HepG2 (cell line): Measurements from ENCODE around the gene GRAMD1A.
"Not testable (repeated sequence)": the region's sequence is repeated elsewhere in the genome, so short reads cannot be mapped to it uniquely, and the experiment has no call there.

Source experiments
- ATRX ChIP-seq: sonication (generic); formaldehyde crosslinking; IDR thresholded peaks from 2 replicates; pipeline ENCODE4 v1.4.0; 2020; ENCODE audit warnings: missing genetic modification reagents, borderline replicate concordance
- CCAR2 ChIP-seq: fragments of 200-400 bp; formaldehyde crosslinking; optimal IDR thresholded peaks from 2 replicates; pipeline ENCODE3; 2018; ENCODE audit warnings: low read depth, mild to moderate bottlenecking, low read length, moderate library complexity
- EP300 ChIP-seq, 3 experiments: sonication (generic) in 1 of 3; formaldehyde crosslinking in 1 of 3; IDR thresholded peaks; 2 replicates each; pipeline versions ENCODE4 v1.5.1 to v1.6.1; 2011 to 2020; ENCODE audit warnings: low read depth in 2 of 3, low read length in 2 of 3, borderline replicate concordance in 1 of 3, improper control_type of control experiment in 1 of 3, mild to moderate bottlenecking in 1 of 3, missing genetic modification reagents in 1 of 3, moderate library complexity in 1 of 3
- FLYWCH1 ChIP-seq: sonication (generic); formaldehyde crosslinking; IDR thresholded peaks from 2 replicates; pipeline ENCODE4 v1.8.1; 2023; ENCODE audit warnings: mild to moderate bottlenecking, missing genetic modification reagents
- NR2C2 ChIP-seq: sonication (generic); formaldehyde crosslinking; IDR thresholded peaks from 2 replicates; pipeline ENCODE4 v1.4.0; 2020; ENCODE audit warnings: missing genetic modification reagents, mild to moderate bottlenecking, moderate library complexity, borderline replicate concordance
- PAX8 ChIP-seq: sonication (generic); formaldehyde crosslinking; IDR thresholded peaks from 2 replicates; pipeline ENCODE4 v1.8.0; 2022; ENCODE audit warnings: mild to moderate bottlenecking, missing genetic modification reagents, borderline replicate concordance
- PHB2 ChIP-seq: fragments of 450-650 bp; IDR thresholded peaks from 2 replicates; pipeline ENCODE4 v1.6.1; 2018; ENCODE audit not compliant: partially characterized antibody
- SIX4 ChIP-seq: sonication (generic); formaldehyde crosslinking; IDR thresholded peaks from 2 replicates; pipeline ENCODE4 v1.4.0; 2020; ENCODE audit warnings: missing genetic modification reagents
- ZIK1 ChIP-seq: sonication (generic); formaldehyde crosslinking; IDR thresholded peaks from 2 replicates; pipeline ENCODE4 v1.5.0; 2020; ENCODE audit warnings: mild to moderate bottlenecking, low read depth, missing genetic modification reagents, borderline replicate concordance
- ZSCAN31 ChIP-seq: sonication (generic); formaldehyde crosslinking; IDR thresholded peaks from 2 replicates; pipeline ENCODE4 v1.5.0; 2020; ENCODE audit warnings: low read depth, mild to moderate bottlenecking, missing genetic modification reagents
- ZZZ3 ChIP-seq: sonication (generic); formaldehyde crosslinking; IDR thresholded peaks from 2 replicates; pipeline ENCODE4 v1.4.0; 2020; ENCODE audit warnings: missing genetic modification reagents, mild to moderate bottlenecking, borderline replicate concordance
- TF ChIP-seq, protein P1 (sequence below): sonication (generic); formaldehyde crosslinking; IDR thresholded peaks from 2 replicates; pipeline ENCODE4 v1.5.0; 2020; ENCODE audit warnings: mild to moderate bottlenecking, missing genetic modification reagents, moderate library complexity
- TF ChIP-seq, protein P2 (sequence below), 2 experiments: IDR thresholded peaks; 2 replicates each; pipeline ENCODE4 v1.6.1; 2011 to 2012; ENCODE audit warnings: low read length in 2 of 2, borderline replicate concordance in 1 of 2, low read depth in 1 of 2, mild to moderate bottlenecking in 1 of 2, moderate library complexity in 1 of 2
- TF ChIP-seq, protein P3 (sequence below): IDR thresholded peaks from 2 replicates; pipeline ENCODE4 v1.4.0; 2020; ENCODE audit warnings: mild to moderate bottlenecking, missing genetic modification reagents

DNA sequence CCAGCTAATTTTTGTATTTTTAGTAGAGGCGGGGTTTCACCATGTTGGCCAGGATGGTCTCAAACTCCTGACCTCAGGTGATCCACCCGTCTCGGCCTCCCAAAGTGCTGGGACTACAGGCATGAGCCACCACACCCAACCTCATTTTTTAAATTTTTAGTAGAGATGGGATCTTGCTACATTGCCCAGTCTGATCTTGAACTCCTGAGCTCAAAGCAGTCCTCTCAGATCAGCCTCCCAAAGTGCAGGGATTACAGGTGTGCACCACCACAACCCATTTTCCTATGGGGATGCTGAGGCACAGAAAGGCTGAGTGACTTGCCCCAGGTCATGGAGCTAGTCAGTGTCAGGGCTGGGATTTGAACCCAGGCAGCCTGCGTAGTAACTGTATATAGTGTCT, 51.1 kb downstream of the GRAMD1A start:
- TF ChIP-seq ZIK1 (CRISPR knock-in tag); PAX8 (CRISPR knock-in tag); EP300 (IDR thresholded peaks at IDR 0.05; ENCODE audit: low read depth in 2 of 2, low read length in 2 of 2); EP300 (CRISPR knock-in tag; IDR thresholded peaks at IDR 0.05; ENCODE audit: borderline replicate concordance); ZZZ3 (CRISPR knock-in tag); ZSCAN31 (CRISPR knock-in tag); FLYWCH1 (CRISPR knock-in tag); ATRX (CRISPR knock-in tag); CCAR2; PHB2; NR2C2; SIX4 (CRISPR knock-in tag): not testable (repeated sequence)
- TF ChIP-seq, protein P1, sequence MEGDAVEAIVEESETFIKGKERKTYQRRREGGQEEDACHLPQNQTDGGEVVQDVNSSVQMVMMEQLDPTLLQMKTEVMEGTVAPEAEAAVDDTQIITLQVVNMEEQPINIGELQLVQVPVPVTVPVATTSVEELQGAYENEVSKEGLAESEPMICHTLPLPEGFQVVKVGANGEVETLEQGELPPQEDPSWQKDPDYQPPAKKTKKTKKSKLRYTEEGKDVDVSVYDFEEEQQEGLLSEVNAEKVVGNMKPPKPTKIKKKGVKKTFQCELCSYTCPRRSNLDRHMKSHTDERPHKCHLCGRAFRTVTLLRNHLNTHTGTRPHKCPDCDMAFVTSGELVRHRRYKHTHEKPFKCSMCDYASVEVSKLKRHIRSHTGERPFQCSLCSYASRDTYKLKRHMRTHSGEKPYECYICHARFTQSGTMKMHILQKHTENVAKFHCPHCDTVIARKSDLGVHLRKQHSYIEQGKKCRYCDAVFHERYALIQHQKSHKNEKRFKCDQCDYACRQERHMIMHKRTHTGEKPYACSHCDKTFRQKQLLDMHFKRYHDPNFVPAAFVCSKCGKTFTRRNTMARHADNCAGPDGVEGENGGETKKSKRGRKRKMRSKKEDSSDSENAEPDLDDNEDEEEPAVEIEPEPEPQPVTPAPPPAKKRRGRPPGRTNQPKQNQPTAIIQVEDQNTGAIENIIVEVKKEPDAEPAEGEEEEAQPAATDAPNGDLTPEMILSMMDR, result not testable (repeated sequence)
- TF ChIP-seq, protein P2, sequence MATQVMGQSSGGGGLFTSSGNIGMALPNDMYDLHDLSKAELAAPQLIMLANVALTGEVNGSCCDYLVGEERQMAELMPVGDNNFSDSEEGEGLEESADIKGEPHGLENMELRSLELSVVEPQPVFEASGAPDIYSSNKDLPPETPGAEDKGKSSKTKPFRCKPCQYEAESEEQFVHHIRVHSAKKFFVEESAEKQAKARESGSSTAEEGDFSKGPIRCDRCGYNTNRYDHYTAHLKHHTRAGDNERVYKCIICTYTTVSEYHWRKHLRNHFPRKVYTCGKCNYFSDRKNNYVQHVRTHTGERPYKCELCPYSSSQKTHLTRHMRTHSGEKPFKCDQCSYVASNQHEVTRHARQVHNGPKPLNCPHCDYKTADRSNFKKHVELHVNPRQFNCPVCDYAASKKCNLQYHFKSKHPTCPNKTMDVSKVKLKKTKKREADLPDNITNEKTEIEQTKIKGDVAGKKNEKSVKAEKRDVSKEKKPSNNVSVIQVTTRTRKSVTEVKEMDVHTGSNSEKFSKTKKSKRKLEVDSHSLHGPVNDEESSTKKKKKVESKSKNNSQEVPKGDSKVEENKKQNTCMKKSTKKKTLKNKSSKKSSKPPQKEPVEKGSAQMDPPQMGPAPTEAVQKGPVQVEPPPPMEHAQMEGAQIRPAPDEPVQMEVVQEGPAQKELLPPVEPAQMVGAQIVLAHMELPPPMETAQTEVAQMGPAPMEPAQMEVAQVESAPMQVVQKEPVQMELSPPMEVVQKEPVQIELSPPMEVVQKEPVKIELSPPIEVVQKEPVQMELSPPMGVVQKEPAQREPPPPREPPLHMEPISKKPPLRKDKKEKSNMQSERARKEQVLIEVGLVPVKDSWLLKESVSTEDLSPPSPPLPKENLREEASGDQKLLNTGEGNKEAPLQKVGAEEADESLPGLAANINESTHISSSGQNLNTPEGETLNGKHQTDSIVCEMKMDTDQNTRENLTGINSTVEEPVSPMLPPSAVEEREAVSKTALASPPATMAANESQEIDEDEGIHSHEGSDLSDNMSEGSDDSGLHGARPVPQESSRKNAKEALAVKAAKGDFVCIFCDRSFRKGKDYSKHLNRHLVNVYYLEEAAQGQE (IDR thresholded peaks at IDR 0.05; ENCODE audit: borderline replicate concordance in 1 of 2, low read depth in 1 of 2, low read length in 2 of 2), result not testable (repeated sequence)
- TF ChIP-seq, protein P3, sequence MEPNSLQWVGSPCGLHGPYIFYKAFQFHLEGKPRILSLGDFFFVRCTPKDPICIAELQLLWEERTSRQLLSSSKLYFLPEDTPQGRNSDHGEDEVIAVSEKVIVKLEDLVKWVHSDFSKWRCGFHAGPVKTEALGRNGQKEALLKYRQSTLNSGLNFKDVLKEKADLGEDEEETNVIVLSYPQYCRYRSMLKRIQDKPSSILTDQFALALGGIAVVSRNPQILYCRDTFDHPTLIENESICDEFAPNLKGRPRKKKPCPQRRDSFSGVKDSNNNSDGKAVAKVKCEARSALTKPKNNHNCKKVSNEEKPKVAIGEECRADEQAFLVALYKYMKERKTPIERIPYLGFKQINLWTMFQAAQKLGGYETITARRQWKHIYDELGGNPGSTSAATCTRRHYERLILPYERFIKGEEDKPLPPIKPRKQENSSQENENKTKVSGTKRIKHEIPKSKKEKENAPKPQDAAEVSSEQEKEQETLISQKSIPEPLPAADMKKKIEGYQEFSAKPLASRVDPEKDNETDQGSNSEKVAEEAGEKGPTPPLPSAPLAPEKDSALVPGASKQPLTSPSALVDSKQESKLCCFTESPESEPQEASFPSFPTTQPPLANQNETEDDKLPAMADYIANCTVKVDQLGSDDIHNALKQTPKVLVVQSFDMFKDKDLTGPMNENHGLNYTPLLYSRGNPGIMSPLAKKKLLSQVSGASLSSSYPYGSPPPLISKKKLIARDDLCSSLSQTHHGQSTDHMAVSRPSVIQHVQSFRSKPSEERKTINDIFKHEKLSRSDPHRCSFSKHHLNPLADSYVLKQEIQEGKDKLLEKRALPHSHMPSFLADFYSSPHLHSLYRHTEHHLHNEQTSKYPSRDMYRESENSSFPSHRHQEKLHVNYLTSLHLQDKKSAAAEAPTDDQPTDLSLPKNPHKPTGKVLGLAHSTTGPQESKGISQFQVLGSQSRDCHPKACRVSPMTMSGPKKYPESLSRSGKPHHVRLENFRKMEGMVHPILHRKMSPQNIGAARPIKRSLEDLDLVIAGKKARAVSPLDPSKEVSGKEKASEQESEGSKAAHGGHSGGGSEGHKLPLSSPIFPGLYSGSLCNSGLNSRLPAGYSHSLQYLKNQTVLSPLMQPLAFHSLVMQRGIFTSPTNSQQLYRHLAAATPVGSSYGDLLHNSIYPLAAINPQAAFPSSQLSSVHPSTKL (CRISPR knock-in tag), result not testable (repeated sequence)
